GM18909 (cell line): ENCODE measurements around the gene TCF7L2.

Experiments
- ATAC-seq: cut with Tn5 transposase; IDR thresholded peaks from one replicate; pipeline ENCODE4 v1.9.1; 2021; ENCODE audit warnings: mild to moderate bottlenecking; ENCODE audit not compliant: unreplicated experiment, poor library complexity

The TCF7L2 gene

GRCh38 chr10:113131613-113132261, 181.7 kb downstream of the TCF7L2 start:
- no peak for ATAC-seq

- no peak for ATAC-seq
Measured at GRCh38 chr10:113132591-113133121, 182.6 kb downstream of the TCF7L2 start.

DNA sequence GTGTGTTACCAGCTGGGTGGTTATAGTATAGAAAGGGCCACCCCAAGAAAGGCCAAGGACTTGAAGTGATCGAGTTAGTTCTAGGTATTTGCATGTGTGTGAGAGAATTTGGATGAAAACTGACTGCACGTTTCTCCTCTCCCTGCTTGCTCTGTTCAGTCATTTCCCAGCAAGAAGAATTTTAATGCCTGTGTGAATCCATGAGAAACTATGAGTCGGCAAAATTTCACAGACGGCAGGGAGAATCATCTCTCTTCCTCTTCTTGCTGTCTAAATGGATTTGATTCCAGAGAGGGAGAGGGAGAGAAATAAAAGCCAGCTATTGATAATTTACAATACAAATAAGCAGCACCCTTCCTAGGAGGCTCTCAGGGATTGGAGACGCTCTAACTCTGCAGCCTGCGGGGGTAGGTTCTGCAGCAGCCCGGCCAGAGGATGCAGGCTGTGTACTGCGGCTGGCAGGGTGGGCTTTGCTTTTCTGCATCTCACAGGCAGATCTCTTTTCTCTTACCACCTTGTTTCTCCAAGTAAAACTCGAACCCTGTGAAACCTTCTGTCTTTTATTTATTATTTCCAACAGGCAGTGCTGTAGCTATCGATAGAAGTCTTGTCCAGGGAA, 183.6 kb downstream of the TCF7L2 start:
- ATAC-seq = no peak

GRCh38 chr10:113135025-113135424, 185.0 kb downstream of the TCF7L2 start:
- ATAC-seq = no peak

DNA sequence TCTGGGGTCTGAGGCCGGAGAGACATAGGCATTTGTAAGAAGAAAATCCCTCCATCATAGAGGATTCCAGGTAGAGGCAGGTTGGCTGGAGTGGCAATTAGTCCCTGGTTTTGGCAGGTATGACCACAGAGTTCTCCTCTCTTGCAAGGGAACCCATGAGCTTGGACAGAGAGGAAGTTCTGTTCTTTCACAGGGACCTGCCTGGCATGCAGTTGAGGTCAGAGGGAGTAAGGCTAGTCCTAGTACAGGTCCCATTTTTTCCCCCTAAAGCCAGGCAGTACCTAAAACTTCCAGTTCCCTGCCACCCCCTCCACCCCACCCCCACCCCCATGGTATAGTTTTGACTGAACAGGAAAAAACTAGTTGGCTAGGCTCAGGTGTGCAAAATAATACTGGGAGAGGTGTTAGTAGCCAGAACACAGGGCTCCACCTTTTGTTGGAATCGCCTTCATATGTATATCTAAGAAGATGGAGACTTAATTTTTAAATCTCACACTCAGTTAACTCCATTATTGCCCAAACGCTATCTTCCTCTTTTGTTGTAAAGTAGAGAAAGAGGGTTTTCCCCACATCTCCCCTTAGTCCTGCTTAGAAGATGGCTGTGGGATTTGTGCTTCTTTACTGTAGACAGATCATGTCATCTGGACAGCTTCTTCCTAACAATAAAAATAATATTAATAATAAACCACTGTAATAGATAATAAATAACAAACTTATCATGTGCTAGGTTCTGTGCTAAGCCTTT, 188.1 kb downstream of the TCF7L2 start:
- ATAC-seq = no peak

DNA sequence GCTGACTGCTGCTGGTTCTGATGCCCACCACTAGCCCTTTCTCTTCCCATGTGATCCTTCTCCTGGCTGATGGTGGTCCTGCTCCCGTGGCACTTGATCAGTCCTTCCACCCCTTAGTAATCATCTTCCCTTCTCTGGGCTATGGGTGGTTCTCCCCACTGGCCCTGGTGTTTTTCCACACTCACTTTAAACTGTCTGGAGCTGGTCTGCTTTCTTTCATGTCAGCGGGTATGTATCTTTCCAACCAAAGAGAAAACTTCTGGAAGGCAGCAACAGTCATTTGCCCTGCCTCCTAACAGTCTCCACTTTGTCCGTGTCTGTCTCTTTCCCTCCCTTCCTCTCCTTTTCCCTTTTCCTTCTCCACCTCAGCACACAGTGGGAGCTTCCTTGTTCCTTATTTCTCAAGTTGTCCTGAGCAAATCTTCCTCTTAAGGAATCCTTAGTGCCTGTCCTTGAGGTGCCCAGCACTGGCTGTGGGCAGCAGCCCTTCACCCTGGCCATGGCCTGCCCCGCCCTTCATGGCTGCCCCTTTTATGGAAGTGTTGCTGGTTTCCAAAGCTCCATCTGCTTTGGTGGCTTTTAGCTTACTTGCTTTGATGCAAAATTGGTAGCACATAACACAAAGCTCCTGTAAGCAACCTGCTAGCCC, 189.0 kb downstream of the TCF7L2 start:
- no peak for ATAC-seq

DNA sequence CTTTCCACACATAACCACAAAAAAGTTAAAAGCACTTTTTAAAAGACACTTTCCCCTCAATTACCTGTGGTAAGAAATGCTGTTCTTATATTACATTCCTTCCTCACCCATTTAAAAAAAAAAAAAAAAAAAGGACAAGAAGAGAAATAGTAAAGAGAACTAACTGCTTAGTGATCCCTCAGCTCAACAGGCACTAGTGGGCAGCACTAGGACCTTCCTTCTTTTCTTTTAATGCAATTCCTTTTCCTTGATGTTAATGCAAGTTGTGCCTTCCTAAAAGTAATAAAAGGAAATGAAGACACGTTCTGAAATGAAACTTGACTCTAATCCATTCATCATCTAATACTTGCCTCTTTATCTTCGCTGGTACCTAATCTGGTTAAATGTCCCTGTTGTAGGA, 189.7 kb downstream of the TCF7L2 start:
- ATAC-seq = no peak

DNA sequence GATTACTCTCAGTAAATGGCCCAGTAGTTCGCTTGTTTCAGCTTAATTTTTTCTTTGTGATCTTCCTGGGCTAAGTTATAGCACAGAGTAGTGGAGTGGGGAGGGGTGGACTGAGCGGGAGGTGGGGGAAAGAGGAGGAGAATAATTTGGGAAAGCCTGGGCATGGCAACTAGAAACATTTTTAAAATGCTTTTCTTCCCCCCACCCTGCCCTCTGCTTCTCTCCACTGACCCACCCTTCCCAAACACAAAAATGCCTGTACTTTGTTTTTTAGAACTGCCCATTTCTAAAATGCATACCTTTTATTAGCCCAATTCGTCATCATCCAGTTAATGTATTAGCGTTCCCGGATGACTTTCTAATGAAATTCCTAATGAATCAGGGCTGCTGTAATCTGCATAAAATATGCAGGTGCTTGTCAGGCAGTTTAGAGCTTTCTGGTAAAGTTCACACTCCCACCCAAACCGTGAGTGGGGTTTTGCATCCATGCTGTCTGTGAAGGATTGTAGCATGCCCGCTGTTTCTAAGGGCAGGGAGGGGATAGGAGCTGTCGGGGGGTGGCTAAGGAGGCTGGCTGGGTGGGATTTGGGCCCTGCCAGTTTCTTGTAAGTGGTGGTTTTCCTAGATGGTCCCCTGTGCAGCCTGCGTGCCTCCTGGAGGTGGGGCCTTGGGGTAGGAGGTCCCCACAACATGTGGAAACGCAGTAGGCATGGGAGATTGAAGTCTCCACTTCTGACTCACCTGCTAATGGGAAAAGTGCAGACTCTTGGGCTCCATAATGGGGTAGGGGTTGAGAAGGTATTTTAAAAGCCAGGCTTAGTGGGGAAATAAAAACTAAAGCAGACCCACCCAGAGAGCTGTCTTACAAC, 190.3 kb downstream of the TCF7L2 start:
- ATAC-seq = no peak

DNA sequence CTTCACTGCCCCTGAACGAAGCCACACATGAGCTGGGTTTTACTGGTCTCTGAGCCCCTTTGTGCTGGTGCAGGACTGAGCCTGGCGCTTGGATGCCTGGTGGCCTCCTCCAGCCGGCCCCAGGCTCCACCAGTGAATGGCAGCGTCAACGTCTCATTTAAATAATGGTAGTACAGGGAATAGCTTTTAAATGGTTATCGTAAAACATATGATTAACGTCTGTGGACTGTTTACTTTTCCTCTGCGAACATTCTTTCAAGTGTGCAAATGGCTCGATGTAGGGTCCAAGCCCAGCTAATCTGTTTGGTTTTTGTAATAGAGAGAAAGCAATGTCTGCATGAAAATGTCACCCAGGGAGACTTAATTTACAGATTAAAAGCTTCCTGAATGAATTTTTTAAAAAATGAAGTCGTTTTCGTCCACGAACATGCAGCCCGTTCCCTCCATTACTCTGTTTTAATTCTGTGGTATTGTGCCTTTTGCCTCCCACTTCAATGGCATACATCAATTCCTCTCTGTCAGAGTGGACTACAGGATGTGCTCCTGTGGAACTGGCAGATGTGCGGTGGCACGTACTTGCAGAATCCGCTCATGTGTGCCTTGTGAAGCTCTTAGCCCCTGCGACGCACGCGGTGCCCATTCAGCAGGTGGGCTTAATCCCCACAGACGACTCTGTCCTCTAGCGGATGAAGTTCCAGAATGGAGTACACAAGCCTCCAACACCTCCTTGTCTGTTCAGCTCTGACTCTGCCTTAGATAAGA, 192.7 kb downstream of the TCF7L2 start:
- ATAC-seq = no peak

GRCh38 chr10:113144576-113144975, 194.5 kb downstream of the TCF7L2 start:
- no peak for ATAC-seq

- no peak for ATAC-seq
Measured at GRCh38 chr10:113148071-113148825, 198.2 kb downstream of the TCF7L2 start.

GRCh38 chr10:113148901-113149300, 198.9 kb downstream of the TCF7L2 start:
- ATAC-seq = no peak

- no peak for ATAC-seq
Measured at GRCh38 chr10:113149626-113150025, 199.6 kb downstream of the TCF7L2 start.

- no peak for ATAC-seq
Measured at GRCh38 chr10:113151190-113151666, 201.2 kb downstream of the TCF7L2 start.

DNA sequence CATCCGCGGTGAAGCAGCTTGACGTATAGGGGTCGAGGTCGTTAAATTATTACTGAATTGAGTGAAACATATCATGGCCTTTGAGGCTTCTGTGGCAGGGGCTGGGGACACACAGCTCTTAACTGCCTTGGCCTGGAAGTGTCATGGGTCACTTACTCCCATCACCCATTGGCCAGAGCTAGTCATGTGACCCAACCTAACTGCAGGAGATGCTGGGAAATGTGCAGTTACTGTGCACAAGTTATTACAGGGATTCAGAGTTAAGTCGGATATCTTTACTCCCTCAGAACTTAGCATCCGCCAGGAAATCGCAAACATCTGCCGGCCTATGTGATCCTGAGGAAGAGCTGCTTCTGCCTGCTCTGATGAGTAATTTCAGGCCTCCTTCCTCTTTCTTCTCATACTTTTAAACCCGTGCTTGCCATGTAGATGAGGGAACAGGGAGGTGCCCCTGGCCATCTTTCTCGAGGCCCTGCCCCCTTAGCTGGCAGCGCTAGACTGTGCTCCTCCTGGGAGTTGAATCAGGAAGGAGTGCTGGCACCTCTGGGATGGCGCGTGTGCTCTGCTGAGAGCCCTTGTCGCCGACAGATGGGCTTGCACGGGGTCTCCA, 203.6 kb downstream of the TCF7L2 start:
- ATAC-seq = no peak

DNA sequence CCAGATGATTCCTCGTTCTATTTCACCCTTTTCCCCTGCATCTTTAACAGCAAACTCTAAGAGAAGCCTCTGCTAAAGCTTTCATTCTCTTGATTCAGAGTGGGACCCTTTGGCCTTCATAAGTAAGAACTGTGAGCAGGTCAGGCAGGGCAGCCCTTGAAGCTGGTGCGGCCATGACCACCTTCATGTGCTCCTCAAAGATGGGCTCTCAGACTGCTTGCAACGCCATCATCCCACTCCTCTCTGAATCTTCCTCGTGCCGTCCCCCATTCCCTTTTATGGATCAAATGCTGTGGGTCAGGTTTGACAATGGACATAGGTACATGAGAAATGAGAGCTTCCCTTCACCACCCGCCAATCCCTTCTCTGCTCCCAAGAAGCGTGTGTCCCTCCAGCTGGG, 207.4 kb downstream of the TCF7L2 start:
- ATAC-seq = no peak

DNA sequence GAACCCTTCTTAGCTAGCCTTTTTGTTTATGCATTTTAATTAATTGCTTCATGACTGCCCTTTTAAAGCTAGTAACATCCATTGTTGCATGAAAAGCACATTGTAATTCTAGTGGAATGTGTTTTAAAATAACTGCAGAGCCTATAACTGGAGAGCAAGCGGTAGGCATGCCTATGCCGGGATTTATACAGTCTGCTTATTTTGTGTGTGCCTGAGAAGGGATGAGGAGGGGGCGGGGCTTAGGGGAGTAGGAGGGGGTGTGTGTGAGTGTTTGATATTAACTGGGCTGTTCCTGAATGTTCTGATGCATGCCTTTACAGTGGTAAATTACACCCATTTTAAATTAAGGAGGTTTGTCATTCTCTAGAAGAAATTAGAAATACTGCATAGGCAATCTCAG, 208.1 kb downstream of the TCF7L2 start:
- no peak for ATAC-seq

DNA sequence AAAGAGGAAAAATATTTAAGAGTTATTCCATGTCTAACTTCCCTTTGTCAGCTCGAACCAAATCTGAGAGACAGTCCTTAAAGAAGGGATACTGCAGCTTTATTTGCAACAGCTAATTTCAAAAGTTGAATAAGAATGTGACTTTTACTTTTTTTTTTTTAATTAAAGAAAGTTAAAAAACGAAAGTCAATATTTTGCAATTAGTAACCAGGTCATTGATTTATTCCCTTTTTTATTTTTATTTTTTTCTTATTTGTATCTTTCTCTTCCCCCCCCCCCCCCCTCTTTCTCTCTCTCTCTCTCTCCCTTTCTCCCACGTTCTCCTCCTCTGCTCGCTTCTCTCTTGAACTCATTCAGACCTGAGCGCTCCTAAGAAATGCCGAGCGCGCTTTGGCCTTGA, 209.5 kb downstream of the TCF7L2 start:
- ATAC-seq = no peak
